K562 (cell line): ENCODE measurements around the gene PTPRG. TPM values are rescaled to one million over a fixed set of nuclear protein-coding genes. Genes with fewer than 3 reads are reported as not detected.

Experiments used
- ATAC-seq: fragments of 200-7000 bp; cut with Tn5 transposase; 3 replicates; pipeline ENCODE4 v1.9.1; 2020; ENCODE audit warnings: moderate library complexity
- BruUV-seq: library from RNA; stranded (reverse); fragments of 400-500 nt; replicated peaks from 2 replicates; lab custom pipeline; 2021; lab: Mats Ljungman, UMichigan
- CTCF ChIA-PET: fragments of 300-600 bp; formaldehyde crosslinking; extraction: SDS; loops from one replicate; lab custom pipeline; 2021; ENCODE audit warnings: low intra/inter-chr PET ratio; lab: Yijun Ruan, JAX
- POLR2A ChIA-PET: fragments of 300-600, 350-650 bp; sonication (Branson Sonifier 250); formaldehyde crosslinking; extraction: SDS; loops from one replicate; lab custom pipeline; 2021; ENCODE audit warnings: antibody characterized with exemption, inconsistent platforms; lab: Yijun Ruan, JAX
- DNase-seq, 4 experiments: peaks; one replicate each; pipeline versions ENCODE4 v3.0.0 to v3.0.0-alpha.2; 2011 to 2018; ENCODE audit warnings: low spot score in 3 of 4, mixed read lengths in 3 of 4; ENCODE audit errors: extremely low read depth in 1 of 4
- FAIRE-seq: peaks from 2 replicates; lab custom pipeline; 2011; peaks lifted over from hg19 to GRCh38; lab: Jason Lieb, UNC
- H2AFZ ChIP-seq: 2 replicates; pipeline ENCODE4 v1.6.0; 2011; ENCODE audit warnings: low read depth, low read length, control low read depth, inconsistent platforms
- H3K27ac ChIP-seq: fragments of 200-600 bp; 3 replicates; pipeline ENCODE4 v1.8.0; 2011; ENCODE audit warnings: low read depth, mild to moderate bottlenecking, control low read depth, inconsistent platforms, low read length, moderate library complexity, mixed read lengths; ENCODE audit errors: extremely low read depth
- H3K27me3 ChIP-seq, 2 experiments: fragments of 300-600 bp in 1 of 2; 2 replicates in 1 of 2; 3 replicates in 1 of 2; pipeline versions ENCODE4 v1.6.0 to v1.8.0; 2011; ENCODE audit warnings: inconsistent platforms in 2 of 2, low read length in 2 of 2, mild to moderate bottlenecking in 1 of 2, mixed read lengths in 1 of 2, moderate library complexity in 1 of 2; ENCODE audit not compliant: control insufficient read depth in 2 of 2, insufficient read depth in 2 of 2
- H3K36me3 ChIP-seq: fragments of 300-600 bp; 3 replicates; pipeline ENCODE4 v1.8.0; 2011; ENCODE audit warnings: mild to moderate bottlenecking, low read length, inconsistent platforms; ENCODE audit not compliant: control insufficient read depth, insufficient read depth
- H3K4me1 ChIP-seq, 2 experiments: fragments of 200-600 bp in 1 of 2; replicated peaks in 1 of 2; 2 replicates in 1 of 2; 3 replicates in 1 of 2; pipeline versions ENCODE4 v1.5.1 to v1.8.0; 2011; ENCODE audit warnings: inconsistent platforms in 2 of 2, low read length in 2 of 2, mild to moderate bottlenecking in 1 of 2, mixed read lengths in 1 of 2, moderate library complexity in 1 of 2; ENCODE audit not compliant: control insufficient read depth in 2 of 2, insufficient read depth in 2 of 2
- H3K4me2 ChIP-seq: 2 replicates; pipeline ENCODE4 v1.6.1; 2011; ENCODE audit warnings: low read length, control low read depth, inconsistent platforms, mixed read lengths; ENCODE audit not compliant: insufficient read depth
- H3K4me3 ChIP-seq: fragments of 200-600 bp; sonication (generic), shearing (Covaris generic); 2 replicates; pipeline ENCODE4 v1.5.1; 2016; ENCODE audit warnings: control low read depth, inconsistent platforms
- H3K79me2 ChIP-seq: fragments of 200-600 bp; 3 replicates; pipeline ENCODE4 v1.8.0; 2011; ENCODE audit warnings: low read length, inconsistent platforms; ENCODE audit not compliant: control insufficient read depth, insufficient read depth
- H3K9ac ChIP-seq, 2 experiments: 2 replicates each; pipeline versions ENCODE4 v1.6.0 to v1.6.1; 2011; ENCODE audit warnings: low read depth in 2 of 2, low read length in 2 of 2, control low read depth in 1 of 2, inconsistent platforms in 1 of 2, mild to moderate bottlenecking in 1 of 2, mixed read lengths in 1 of 2; ENCODE audit not compliant: insufficient read depth in 1 of 2
- H3K9me1 ChIP-seq: one replicate; pipeline ENCODE4 v1.6.0; 2011; ENCODE audit warnings: inconsistent platforms, mild to moderate bottlenecking, low read length, moderate library complexity; ENCODE audit not compliant: control insufficient read depth, insufficient read depth
- H3K9me3 ChIP-seq: replicated peaks from 2 replicates; pipeline ENCODE4 v1.5.1; 2011; ENCODE audit warnings: low read depth, low read length, inconsistent platforms; ENCODE audit not compliant: control insufficient read depth, insufficient read depth
- H4K20me1 ChIP-seq: replicated peaks from 2 replicates; pipeline ENCODE4 v1.6.1; 2011; ENCODE audit warnings: low read length, inconsistent platforms, mixed read lengths; ENCODE audit not compliant: control insufficient read depth, insufficient read depth
- CBFA2T3 ChIP-seq: fragments of 450-650 bp; IDR thresholded peaks from 2 replicates; pipeline ENCODE4 v1.6.1; 2017
- CBX5 ChIP-seq: IDR thresholded peaks from 2 replicates; pipeline ENCODE4 v1.6.1; 2014; ENCODE audit warnings: low read depth, borderline replicate concordance
- RBM39 ChIP-seq: fragments of 200-400 bp; formaldehyde crosslinking; optimal IDR thresholded peaks from 2 replicates; pipeline ENCODE3; 2018; ENCODE audit warnings: low read depth, low read length
- ZNF780A ChIP-seq: fragments of 250-450 bp; sonication (Bioruptor Pico); IDR thresholded peaks from 2 replicates; pipeline ENCODE4 v1.5.0; 2021; ENCODE audit warnings: mild to moderate bottlenecking
- WGBS: fragments of 100-300 bp; shearing (Covaris generic); methylation state at CpG from one replicate; pipeline ENCODE4 v1.1.6; 2016; ENCODE audit warnings: low coverage, mixed read lengths; ENCODE audit not compliant: insufficient coverage; ENCODE audit errors: missing lambda C conversion rate; 5-methylcytosine and 5-hydroxymethylcytosine counted together
- in situ Hi-C: fragments of 300-500 bp; cut with MboI; formaldehyde crosslinking; loops from 4 replicates; pipeline ENCODE4 v1.15.0; 2018; ENCODE audit warnings: inconsistent platforms, mixed read lengths
- intact Hi-C: fragments of 100-400 bp; cut with micrococcal nuclease; formaldehyde crosslinking; loops from 2 replicates; pipeline ENCODE4 v1.14.2; 2022
- polyA plus RNA-seq, 8 experiments: library from polyadenylated mRNA; depleted of rRNA in 4 of 8; stranded (reverse) in 5 of 8; unstranded in 3 of 8; fragments of >200 nt; fragmentation: Nextera tagmentation in 2 of 8; fragmentation: Illumina TruSeq in 1 of 8; extraction: Ambion mirVana in 2 of 8; extraction: Trizol in 1 of 8; gene quantifications; 2 replicates each; pipeline versions ENCODE4 v1.2.1 to v1.2.3, GENCODE V29; 2011 to 2014; ENCODE audit warnings: inconsistent platforms in 1 of 8, missing spikeins in 1 of 8
- total RNA-seq, 7 experiments: library from RNA; depleted of rRNA in 6 of 7; stranded (reverse); fragments of >200 nt in 6 of 7; fragmentation: Illumina TruSeq in 2 of 7; extraction: Trizol in 2 of 7; gene quantifications; 2 replicates each; pipeline versions ENCODE4 v1.2.1 to v1.2.3, GENCODE V29; 2011 to 2021; ENCODE audit warnings: low replicate concordance in 1 of 7
- TF ChIP-seq, protein P1 (sequence below), 3 experiments: fragments of 200-800 bp in 1 of 3; sonication (Bioruptor generic) in 1 of 3; sonication (generic) in 1 of 3; formaldehyde crosslinking in 1 of 3; IDR thresholded peaks; 2 replicates each; pipeline versions ENCODE4 v1.6.1 to v1.8.0; 2016 to 2022; ENCODE audit warnings: mild to moderate bottlenecking in 2 of 3, missing compliant biosample characterization in 2 of 3, missing genetic modification characterization in 2 of 3, missing genetic modification reagents in 1 of 3
- TF ChIP-seq, protein P2 (sequence below): IDR thresholded peaks from 2 replicates; pipeline ENCODE4 v1.6.1; 2011; ENCODE audit warnings: borderline replicate concordance, low read depth, mild to moderate bottlenecking, moderate library complexity, low read length; ENCODE audit not compliant: insufficient read depth, poor library complexity, severe bottlenecking
- TF ChIP-seq, protein P3 (sequence below), 3 experiments: IDR thresholded peaks in 2 of 3; conservative IDR thresholded peaks in 1 of 3; 2 replicates each; pipeline ENCODE4 v1.5.1; 2011 to 2012; ENCODE audit warnings: low read length in 3 of 3, mild to moderate bottlenecking in 3 of 3, control low read depth in 2 of 3, improper control_type of control experiment in 1 of 3, inconsistent platforms in 1 of 3, low read depth in 1 of 3, mixed read lengths in 1 of 3, moderate library complexity in 1 of 3; ENCODE audit not compliant: insufficient read depth in 2 of 3

PTPRG gene
- total and polyA plus RNA-seq, 9 of the 15 experiments (the other 6 are each of a cell fraction or from before 2014, with no cell fraction given), result 0.16 TPM; not detected in 8

DNA sequence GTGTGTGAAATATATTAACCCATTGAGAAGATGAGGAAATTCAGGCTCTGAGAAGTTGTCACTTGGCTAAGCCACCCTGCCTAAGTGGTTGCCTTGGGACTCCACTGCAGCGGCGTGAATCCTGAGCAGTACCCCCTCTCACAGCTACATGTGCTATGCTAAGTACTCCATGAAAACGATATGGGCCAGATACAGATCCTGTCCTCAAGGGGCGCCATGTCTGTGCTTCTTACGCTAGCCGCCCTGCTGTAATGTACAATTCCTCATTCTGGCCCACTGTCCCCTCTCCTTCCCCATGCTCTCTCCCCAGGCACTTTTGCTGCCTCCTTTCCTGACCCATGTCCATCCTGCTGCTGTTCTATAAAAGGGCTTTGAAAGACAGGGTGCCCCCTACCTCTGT is 671.7 kb downstream of the PTPRG start:
- CTCF ChIA-PET, result no interaction called here

GRCh38 chr3:62236016-62236415 is 674.6 kb downstream of the PTPRG start:
- Histone ChIP-seq H3K79me2 (no peaks in the 10 kb centered on the region), H3K4me3 (no peak overlapping the region), H4K20me1 (no peaks in the 10 kb centered on the region), H3K27me3 (no peaks in the 10 kb centered on the region), H3K36me3 (no peaks in the 10 kb centered on the region), H3K9ac (no peak overlapping the region), H3K9me3 (no peaks in the 10 kb centered on the region), H3K4me2 (no peak overlapping the region), H3K27ac (no peak overlapping the region), H2AFZ (no peak overlapping the region), H3K9me1 (no peaks in the 10 kb centered on the region), H3K4me1 (no peaks in the 10 kb centered on the region)
- no peak for ATAC-seq
- intact Hi-C loops (no loop called here), in situ Hi-C loops (no loop called here)
- POLR2A ChIA-PET, result no interaction called here
- DNase-seq, result no peak
- WGBS, result 0% methylated on average over 3 of the region's 4 CpGs
- no peak for FAIRE-seq
- CTCF ChIA-PET, result no interaction called here
- no TSS peak for BruUV-seq
- TF ChIP-seq CBFA2T3, result no peak
- TF ChIP-seq, protein P1, sequence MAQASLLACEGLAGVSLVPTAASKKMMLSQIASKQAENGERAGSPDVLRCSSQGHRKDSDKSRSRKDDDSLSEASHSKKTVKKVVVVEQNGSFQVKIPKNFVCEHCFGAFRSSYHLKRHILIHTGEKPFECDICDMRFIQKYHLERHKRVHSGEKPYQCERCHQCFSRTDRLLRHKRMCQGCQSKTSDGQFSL (CRISPR knock-in tag; IDR thresholded peaks at IDR 0.05), result no peak
- TF ChIP-seq, protein P1 (tag; IDR thresholded peaks at IDR 0.05), result no peak
- no peak for TF ChIP-seq CBX5
- TF ChIP-seq, protein P2, sequence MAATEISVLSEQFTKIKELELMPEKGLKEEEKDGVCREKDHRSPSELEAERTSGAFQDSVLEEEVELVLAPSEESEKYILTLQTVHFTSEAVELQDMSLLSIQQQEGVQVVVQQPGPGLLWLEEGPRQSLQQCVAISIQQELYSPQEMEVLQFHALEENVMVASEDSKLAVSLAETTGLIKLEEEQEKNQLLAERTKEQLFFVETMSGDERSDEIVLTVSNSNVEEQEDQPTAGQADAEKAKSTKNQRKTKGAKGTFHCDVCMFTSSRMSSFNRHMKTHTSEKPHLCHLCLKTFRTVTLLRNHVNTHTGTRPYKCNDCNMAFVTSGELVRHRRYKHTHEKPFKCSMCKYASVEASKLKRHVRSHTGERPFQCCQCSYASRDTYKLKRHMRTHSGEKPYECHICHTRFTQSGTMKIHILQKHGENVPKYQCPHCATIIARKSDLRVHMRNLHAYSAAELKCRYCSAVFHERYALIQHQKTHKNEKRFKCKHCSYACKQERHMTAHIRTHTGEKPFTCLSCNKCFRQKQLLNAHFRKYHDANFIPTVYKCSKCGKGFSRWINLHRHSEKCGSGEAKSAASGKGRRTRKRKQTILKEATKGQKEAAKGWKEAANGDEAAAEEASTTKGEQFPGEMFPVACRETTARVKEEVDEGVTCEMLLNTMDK, result no peak
- no peak for TF ChIP-seq ZNF780A (CRISPR knock-in tag)

More for the DNA sequence above, 671.7 kb downstream of the PTPRG start:
- ATAC-seq, result peak; percentile 73
- Histone ChIP-seq H3K4me3 (no peak overlapping the region), H3K36me3 (no peaks in the 10 kb centered on the region), H3K27me3 (no peaks in the 10 kb centered on the region), H3K79me2 (no peaks in the 10 kb centered on the region), H4K20me1 (no peaks in the 10 kb centered on the region), H2AFZ (no peak overlapping the region), H3K4me1 (no peaks in the 10 kb centered on the region), H3K27ac (no peak overlapping the region), H3K9me1 (no peaks in the 10 kb centered on the region), H3K9me3 (no peaks in the 10 kb centered on the region), H3K4me2 (no peak overlapping the region), H3K9ac (no peak overlapping the region)
- 0% methylated on average over 2 of the region's 6 CpGs for whole genome bisulfite sequencing
- peak in 2 of 4 experiments; percentile 6 to 8 for DNase-seq
- TF ChIP-seq RBM39, result no peak
- TF ChIP-seq, protein P3, sequence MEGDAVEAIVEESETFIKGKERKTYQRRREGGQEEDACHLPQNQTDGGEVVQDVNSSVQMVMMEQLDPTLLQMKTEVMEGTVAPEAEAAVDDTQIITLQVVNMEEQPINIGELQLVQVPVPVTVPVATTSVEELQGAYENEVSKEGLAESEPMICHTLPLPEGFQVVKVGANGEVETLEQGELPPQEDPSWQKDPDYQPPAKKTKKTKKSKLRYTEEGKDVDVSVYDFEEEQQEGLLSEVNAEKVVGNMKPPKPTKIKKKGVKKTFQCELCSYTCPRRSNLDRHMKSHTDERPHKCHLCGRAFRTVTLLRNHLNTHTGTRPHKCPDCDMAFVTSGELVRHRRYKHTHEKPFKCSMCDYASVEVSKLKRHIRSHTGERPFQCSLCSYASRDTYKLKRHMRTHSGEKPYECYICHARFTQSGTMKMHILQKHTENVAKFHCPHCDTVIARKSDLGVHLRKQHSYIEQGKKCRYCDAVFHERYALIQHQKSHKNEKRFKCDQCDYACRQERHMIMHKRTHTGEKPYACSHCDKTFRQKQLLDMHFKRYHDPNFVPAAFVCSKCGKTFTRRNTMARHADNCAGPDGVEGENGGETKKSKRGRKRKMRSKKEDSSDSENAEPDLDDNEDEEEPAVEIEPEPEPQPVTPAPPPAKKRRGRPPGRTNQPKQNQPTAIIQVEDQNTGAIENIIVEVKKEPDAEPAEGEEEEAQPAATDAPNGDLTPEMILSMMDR (IDR thresholded peaks at IDR 0.05 in 2 of 3, conservative IDR thresholded peaks at IDR 0.05 in 1 of 3; ENCODE audit: insufficient read depth in 2 of 3, low read depth in 1 of 3, low read length in 3 of 3), result peak; percentile 25 to 40 (median 26); a peak in 4 of 6 replicates
- FAIRE-seq, result no peak
- BruUV-seq, result no TSS peak
- POLR2A ChIA-PET, result no interaction called here
- intact Hi-C loops (no loop called here), in situ Hi-C loops (no loop called here)
